HCT116 (cell line): ENCODE data around the gene CNPY1. TPM values are rescaled to one million over a fixed set of nuclear protein-coding genes. Genes with fewer than 3 reads are reported as not detected.

Experiments
- ATAC-seq: fragments of 200-7000 bp; cut with Tn5 transposase; 2 replicates; pipeline ENCODE4 v1.9.1; 2020; ENCODE audit warnings: mild to moderate bottlenecking, moderate library complexity
- BruUV-seq: library from RNA; stranded (reverse); fragments of 400-500 nt; replicated peaks from 2 replicates; lab custom pipeline; 2021; lab: Mats Ljungman, UMichigan
- CTCF ChIA-PET: fragments of 300-600 bp; sonication (Branson Sonifier 250); formaldehyde crosslinking; loops from one replicate; lab custom pipeline; 2021; ENCODE audit warnings: antibody characterized with exemption; lab: Charles Lee
- POLR2A ChIA-PET: fragments of 300-600, 350-600 bp; sonication (Branson Sonifier 250); formaldehyde crosslinking; loops from one replicate; lab custom pipeline; 2021; ENCODE audit warnings: antibody characterized with exemption; lab: Charles Lee
- RAD21 ChIA-PET, 2 experiments: fragments of 300-600 bp; sonication (Branson Sonifier 250); formaldehyde crosslinking; loops; one replicate each; lab custom pipeline; 2023; ENCODE audit warnings: low total read pairs in 2 of 2; ENCODE audit not compliant: uncharacterized antibody in 2 of 2, unreplicated experiment in 2 of 2, low non-redundant PET in 1 of 2; lab: Charles Lee
- DNase-seq: peaks from one replicate; pipeline ENCODE4 v3.0.0-alpha.2; 2010; ENCODE audit warnings: low read depth, low spot score
- H2AFZ ChIP-seq: fragments of 200-600 bp; shearing (Covaris generic), sonication (generic); 2 replicates; pipeline ENCODE4 v1.6.1; 2017; ENCODE audit warnings: low read depth, mixed run types, mixed read lengths, antibody characterized with exemption, low read length; ENCODE audit not compliant: poor library complexity, severe bottlenecking
- H3K27ac ChIP-seq: 2 replicates; pipeline ENCODE4 v1.5.1; 2012; ENCODE audit warnings: low read depth, low read length
- H3K27me3 ChIP-seq: fragments of 200-600 bp; sonication (generic); 2 replicates; pipeline ENCODE4 v1.6.1; 2016; ENCODE audit warnings: mixed run types, low read length, mixed read lengths; ENCODE audit not compliant: insufficient read depth
- H3K36me3 ChIP-seq, 2 experiments: fragments of 200-500 bp in 1 of 2; fragments of 200-600 bp in 1 of 2; sonication (Bioruptor generic) in 1 of 2; sonication (generic) in 1 of 2; 2 replicates each; pipeline versions ENCODE4 v1.5.1 to v1.6.1; 2014 to 2016; ENCODE audit warnings: low read length in 2 of 2, inconsistent platforms in 1 of 2, mixed read lengths in 1 of 2, mixed run types in 1 of 2; ENCODE audit not compliant: insufficient read depth in 2 of 2, control insufficient read depth in 1 of 2
- H3K4me1 ChIP-seq, 2 experiments: fragments of 200-600 bp in 1 of 2; sonication (generic) in 1 of 2; 2 replicates each; pipeline versions ENCODE4 v1.5.1 to v1.6.1; 2012 to 2017; ENCODE audit warnings: low read length in 2 of 2, inconsistent platforms in 1 of 2, mild to moderate bottlenecking in 1 of 2, mixed read lengths in 1 of 2, mixed run types in 1 of 2, moderate library complexity in 1 of 2; ENCODE audit not compliant: insufficient read depth in 2 of 2, control insufficient read depth in 1 of 2
- H3K4me2 ChIP-seq: fragments of 200-600 bp; sonication (generic); 2 replicates; pipeline ENCODE4 v1.6.1; 2017; ENCODE audit warnings: mixed run types, low read length, mixed read lengths
- H3K4me3 ChIP-seq, 2 experiments: fragments of 200-600 bp in 1 of 2; sonication (generic) in 1 of 2; replicated peaks in 1 of 2; 2 replicates each; pipeline ENCODE4 v1.5.1; 2011 to 2016; ENCODE audit warnings: low read length in 2 of 2, control low read depth in 1 of 2, low read depth in 1 of 2, mild to moderate bottlenecking in 1 of 2, mixed read lengths in 1 of 2, mixed run types in 1 of 2
- H3K79me2 ChIP-seq: fragments of 200-600 bp; sonication (generic); 2 replicates; pipeline ENCODE4 v1.6.1; 2017; ENCODE audit warnings: mild to moderate bottlenecking, mixed run types, low read length, moderate library complexity, mixed read lengths; ENCODE audit not compliant: insufficient read depth
- H3K9ac ChIP-seq: fragments of 200-600 bp; sonication (generic); 2 replicates; pipeline ENCODE4 v1.6.1; 2016; ENCODE audit warnings: low read length, mixed read lengths
- H3K9me2 ChIP-seq: fragments of 200-600 bp; sonication (generic), shearing (Covaris generic); 2 replicates; pipeline ENCODE4 v1.6.1; 2017; ENCODE audit warnings: mixed run types, mild to moderate bottlenecking, moderate library complexity; ENCODE audit not compliant: insufficient read depth
- H3K9me3 ChIP-seq, 2 experiments: fragments of 200-500 bp in 1 of 2; fragments of 200-600 bp in 1 of 2; sonication (Bioruptor generic) in 1 of 2; sonication (generic) in 1 of 2; 2 replicates each; pipeline ENCODE4 v1.6.1; 2014 to 2017; ENCODE audit warnings: low read length in 2 of 2, mixed read lengths in 2 of 2, inconsistent platforms in 1 of 2, low read depth in 1 of 2, mild to moderate bottlenecking in 1 of 2, mixed run types in 1 of 2, moderate library complexity in 1 of 2; ENCODE audit not compliant: control insufficient read depth in 1 of 2, insufficient read depth in 1 of 2
- H4K20me1 ChIP-seq: fragments of 200-600 bp; sonication (generic), shearing (Covaris generic); 2 replicates; pipeline ENCODE4 v1.6.1; 2017; ENCODE audit warnings: mixed run types, mild to moderate bottlenecking, moderate library complexity; ENCODE audit not compliant: insufficient read depth
- ATF3 ChIP-seq: IDR thresholded peaks from 2 replicates; pipeline ENCODE4 v1.6.1; 2012
- CBX3 ChIP-seq: IDR thresholded peaks from 2 replicates; pipeline ENCODE4 v1.6.1; 2012; ENCODE audit warnings: low read depth
- CEBPB ChIP-seq: IDR thresholded peaks from 2 replicates; pipeline ENCODE4 v1.6.1; 2012; ENCODE audit warnings: low read depth
- EGR1 ChIP-seq: IDR thresholded peaks from 2 replicates; pipeline ENCODE4 v1.6.1; 2012; ENCODE audit warnings: low read depth
- ELF1 ChIP-seq: IDR thresholded peaks from 2 replicates; pipeline ENCODE4 v1.6.1; 2012; ENCODE audit warnings: low read depth, borderline replicate concordance
- EZH2 ChIP-seq: fragments of 200-600 bp; sonication (generic); IDR thresholded peaks from 2 replicates; pipeline ENCODE4 v1.6.1; 2017; ENCODE audit warnings: antibody characterized with exemption, mixed run types
- FOSL1 ChIP-seq: IDR thresholded peaks from 2 replicates; pipeline ENCODE4 v1.6.1; 2012; ENCODE audit warnings: low read depth
- RAD21 ChIP-seq: IDR thresholded peaks from 2 replicates; pipeline ENCODE4 v1.6.1; 2012; ENCODE audit warnings: low read depth, mild to moderate bottlenecking
- SIN3A ChIP-seq: IDR thresholded peaks from 2 replicates; pipeline ENCODE4 v1.6.1; 2012; ENCODE audit warnings: low read depth
- SRF ChIP-seq: IDR thresholded peaks from 2 replicates; pipeline ENCODE4 v1.6.1; 2012; ENCODE audit warnings: low read depth
- YY1 ChIP-seq: IDR thresholded peaks from 2 replicates; pipeline ENCODE4 v1.6.1; 2011; ENCODE audit warnings: low read length, low read depth, moderate library complexity, mild to moderate bottlenecking; ENCODE audit not compliant: insufficient replicate concordance; ENCODE audit errors: extremely low read depth
- intact Hi-C: fragments of 100-400 bp; cut with micrococcal nuclease; formaldehyde crosslinking; loops from 2 replicates; pipeline ENCODE4 v1.10.0; 2022
- total RNA-seq: library from RNA; stranded (reverse); gene quantifications from one replicate; pipeline ENCODE4 v1.2.1, GENCODE V29; 2021; ENCODE audit not compliant: unreplicated experiment
- TF ChIP-seq, protein P1 (sequence below): IDR thresholded peaks from 2 replicates; pipeline ENCODE4 v1.6.1; 2011; ENCODE audit warnings: mild to moderate bottlenecking, low read length, moderate library complexity; ENCODE audit not compliant: insufficient replicate concordance; ENCODE audit errors: extremely low read depth

CNPY1 gene
- total RNA-seq, 1 experiment from 2014 or later = not detected

DNA sequence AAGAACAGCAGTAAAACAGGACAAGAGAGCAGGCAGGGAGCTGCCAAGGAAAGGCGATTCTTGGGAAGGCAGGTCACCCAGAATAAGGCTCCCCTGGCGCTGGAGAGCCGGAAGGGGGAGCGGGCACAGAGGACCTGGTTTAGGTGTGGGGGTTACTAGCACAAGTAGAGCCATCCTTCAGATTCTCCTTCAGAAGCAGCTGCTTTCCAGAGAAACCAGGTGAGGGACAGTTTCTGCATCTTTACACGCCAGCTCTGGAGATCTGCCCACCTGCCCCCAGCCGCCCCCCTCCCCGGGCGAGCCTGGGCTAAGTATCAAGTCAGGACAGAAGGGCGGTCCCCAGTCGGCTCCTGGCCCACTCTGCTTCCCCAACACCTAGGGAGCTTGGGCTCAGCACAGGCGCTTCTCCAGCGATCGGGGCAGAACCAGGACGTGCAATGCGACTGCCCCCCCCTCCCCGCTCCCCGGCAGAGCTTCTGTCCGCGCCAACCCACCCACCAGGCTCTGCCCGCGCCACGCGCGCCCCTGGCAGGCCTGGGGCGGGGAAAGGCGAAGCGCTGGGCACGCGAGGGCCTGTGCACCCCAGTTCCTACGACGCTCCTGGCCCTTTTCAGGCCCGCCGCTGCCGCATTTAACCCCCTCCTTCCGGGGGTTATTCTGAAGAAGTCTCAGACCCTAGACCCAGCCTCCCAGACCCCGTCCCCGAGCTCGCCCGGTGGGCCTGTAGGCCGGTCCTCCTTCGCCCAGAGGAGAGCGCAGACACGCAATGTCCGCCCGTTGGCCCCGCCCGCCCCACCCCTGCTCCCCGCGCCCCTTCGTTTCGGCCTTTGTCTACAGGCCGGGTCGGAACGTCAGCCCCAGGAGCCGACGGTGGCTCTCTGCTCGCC, 92.8 kb downstream of the CNPY1 start:
- RAD21 ChIA-PET = no interaction called here

More for the DNA sequence above, 92.8 kb downstream of the CNPY1 start:
- Histone ChIP-seq H3K9ac (no peak overlapping the region), H3K9me3 (no peaks in the 10 kb centered on the region), H3K36me3 (no peaks in the 10 kb centered on the region), H3K4me3 (no peak overlapping the region), H3K4me1 (peaks cover 0 to 12% of the 10 kb centered on the region in 2 experiments; a peak in 3 of 4 replicates), H3K79me2 (no peaks in the 10 kb centered on the region), H4K20me1 (no peaks in the 10 kb centered on the region), H3K9me2 (no peaks in the 10 kb centered on the region), H3K27me3 (no peaks in the 10 kb centered on the region), H2AFZ (no peak overlapping the region), H3K4me2 (no peak overlapping the region), H3K27ac (no peak overlapping the region)
- ChIA-PET POLR2A (no interaction called here), CTCF (no interaction called here)
- no peak for DNase-seq
- TF ChIP-seq EGR1 = no peak
- TF ChIP-seq CBX3 = no peak
- no peak for TF ChIP-seq ELF1
- no peak for TF ChIP-seq EZH2
- TF ChIP-seq ATF3 = no peak
- no peak for TF ChIP-seq FOSL1
- TF ChIP-seq RAD21 = no peak
- TF ChIP-seq, protein P1, sequence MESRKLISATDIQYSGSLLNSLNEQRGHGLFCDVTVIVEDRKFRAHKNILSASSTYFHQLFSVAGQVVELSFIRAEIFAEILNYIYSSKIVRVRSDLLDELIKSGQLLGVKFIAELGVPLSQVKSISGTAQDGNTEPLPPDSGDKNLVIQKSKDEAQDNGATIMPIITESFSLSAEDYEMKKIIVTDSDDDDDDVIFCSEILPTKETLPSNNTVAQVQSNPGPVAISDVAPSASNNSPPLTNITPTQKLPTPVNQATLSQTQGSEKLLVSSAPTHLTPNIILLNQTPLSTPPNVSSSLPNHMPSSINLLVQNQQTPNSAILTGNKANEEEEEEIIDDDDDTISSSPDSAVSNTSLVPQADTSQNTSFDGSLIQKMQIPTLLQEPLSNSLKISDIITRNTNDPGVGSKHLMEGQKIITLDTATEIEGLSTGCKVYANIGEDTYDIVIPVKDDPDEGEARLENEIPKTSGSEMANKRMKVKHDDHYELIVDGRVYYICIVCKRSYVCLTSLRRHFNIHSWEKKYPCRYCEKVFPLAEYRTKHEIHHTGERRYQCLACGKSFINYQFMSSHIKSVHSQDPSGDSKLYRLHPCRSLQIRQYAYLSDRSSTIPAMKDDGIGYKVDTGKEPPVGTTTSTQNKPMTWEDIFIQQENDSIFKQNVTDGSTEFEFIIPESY = no peak
- no peak for TF ChIP-seq SRF
- TF ChIP-seq CEBPB = no peak
- no peak for TF ChIP-seq SIN3A
- TF ChIP-seq YY1 = no peak
- no peak for ATAC-seq
- BruUV-seq = no TSS peak
- intact Hi-C loops = no loop called here
